NCI-H510A treated with DMSO at 0.1 percent for 48 hours (cell line): Measurements from ENCODE around the gene TCF7L1.

Source experiments
- DNase-seq: peaks from one replicate; lab custom pipeline; 2025; lab: John Stamatoyannopoulos, UW

The TCF7L1 gene

DNA sequence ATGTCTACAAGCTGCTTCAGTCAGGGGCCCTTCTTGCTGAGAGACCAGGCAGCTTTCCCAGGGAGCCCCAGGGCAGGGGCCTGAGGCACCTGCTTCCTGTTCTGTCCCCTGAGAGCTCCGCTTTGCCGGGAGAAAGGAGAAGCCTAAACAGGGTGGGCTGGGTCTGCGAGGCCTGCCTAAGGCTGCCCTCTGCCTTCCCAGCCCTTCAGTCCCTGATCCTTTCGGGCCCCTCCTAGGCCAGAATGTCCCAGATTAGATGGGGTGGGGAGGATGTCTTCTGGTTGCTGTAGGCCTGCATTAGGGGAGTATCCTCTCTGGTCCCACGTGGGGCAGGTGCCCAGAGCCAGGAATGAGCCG lies 122.2 kb downstream of the TCF7L1 start:
- no peak for DNase-seq

- no peak for DNase-seq
Observed at GRCh38 chr2:85255813-85256594, 122.8 kb downstream of the TCF7L1 start.

GRCh38 chr2:85257359-85257969 lies 124.3 kb downstream of the TCF7L1 start:
- DNase-seq: no peak

DNA sequence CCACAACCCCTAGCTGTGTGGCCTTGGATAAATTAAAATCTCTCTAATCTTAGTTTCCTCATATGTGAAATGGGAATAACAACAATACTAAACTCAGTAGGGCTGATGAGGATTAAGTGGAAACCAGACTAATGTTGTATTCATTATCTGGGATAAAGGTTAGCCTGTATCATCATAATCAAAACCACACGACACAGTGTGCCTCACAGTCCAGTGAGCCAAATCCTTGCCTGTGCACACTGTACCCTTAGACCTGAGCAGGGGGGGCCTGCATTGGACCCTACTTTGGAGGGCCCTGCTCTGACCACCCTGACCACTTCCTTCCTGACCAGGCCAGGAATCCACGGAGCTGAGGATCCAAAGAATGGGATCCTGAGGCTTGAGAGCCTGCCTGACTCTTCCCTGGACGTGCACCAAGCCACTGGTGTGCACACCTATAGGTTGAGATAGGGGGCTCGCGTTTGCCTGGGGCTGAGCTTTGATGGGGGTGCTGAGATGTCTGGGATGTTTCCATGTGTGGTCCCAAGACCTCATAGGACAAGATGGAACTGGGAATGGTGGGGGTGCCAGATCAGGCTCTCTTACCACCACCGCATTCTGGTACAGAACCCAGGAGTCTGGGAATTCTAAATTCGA lies 124.9 kb downstream of the TCF7L1 start:
- no peak for DNase-seq

- no peak for DNase-seq
Observed at GRCh38 chr2:85259101-85259590, 126.0 kb downstream of the TCF7L1 start.

- no peak for DNase-seq
Observed at GRCh38 chr2:85259879-85260278, 126.7 kb downstream of the TCF7L1 start.

DNA sequence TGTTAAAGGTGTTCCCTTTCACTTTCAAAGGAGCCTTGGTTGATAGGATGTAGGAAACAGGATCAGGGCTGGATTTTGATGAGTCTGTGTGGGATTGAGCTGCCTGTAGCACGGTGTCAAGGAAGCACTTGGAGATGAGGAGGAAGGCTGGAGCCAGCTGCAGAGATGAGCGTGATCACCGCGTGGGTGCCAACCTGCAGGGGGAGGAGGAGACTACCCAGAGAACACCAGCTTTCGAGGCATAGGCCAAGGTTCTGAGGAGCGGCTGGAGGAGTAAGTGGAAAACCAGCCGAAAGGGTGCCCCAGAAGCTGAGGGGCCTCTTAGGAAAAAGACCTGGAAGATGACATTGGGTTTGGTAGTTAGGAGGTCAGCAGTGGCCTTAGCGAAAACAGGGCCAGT lies 130.4 kb downstream of the TCF7L1 start:
- no peak for DNase-seq

DNA sequence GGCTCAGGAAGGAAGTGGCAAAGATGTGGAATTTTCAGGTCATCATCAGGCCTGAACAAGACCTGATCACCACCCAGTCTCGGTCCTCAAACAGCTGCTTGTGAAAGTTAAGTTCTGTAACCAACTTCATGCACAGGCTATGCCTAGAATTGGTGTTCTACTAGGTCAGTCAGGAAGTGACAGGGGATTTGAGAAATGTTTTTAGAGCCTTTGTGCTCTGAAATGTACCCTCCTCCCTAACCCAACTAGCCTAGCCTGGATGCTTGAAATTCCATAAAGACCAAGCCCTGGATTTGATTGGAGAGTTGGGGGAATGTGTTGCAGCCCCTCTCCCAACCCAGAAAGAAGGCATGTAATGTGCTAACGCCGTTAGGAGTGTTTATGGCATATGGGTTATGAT lies 131.3 kb downstream of the TCF7L1 start:
- DNase-seq: no peak

GRCh38 chr2:85265304-85265703 lies 132.1 kb downstream of the TCF7L1 start:
- no peak for DNase-seq

DNA sequence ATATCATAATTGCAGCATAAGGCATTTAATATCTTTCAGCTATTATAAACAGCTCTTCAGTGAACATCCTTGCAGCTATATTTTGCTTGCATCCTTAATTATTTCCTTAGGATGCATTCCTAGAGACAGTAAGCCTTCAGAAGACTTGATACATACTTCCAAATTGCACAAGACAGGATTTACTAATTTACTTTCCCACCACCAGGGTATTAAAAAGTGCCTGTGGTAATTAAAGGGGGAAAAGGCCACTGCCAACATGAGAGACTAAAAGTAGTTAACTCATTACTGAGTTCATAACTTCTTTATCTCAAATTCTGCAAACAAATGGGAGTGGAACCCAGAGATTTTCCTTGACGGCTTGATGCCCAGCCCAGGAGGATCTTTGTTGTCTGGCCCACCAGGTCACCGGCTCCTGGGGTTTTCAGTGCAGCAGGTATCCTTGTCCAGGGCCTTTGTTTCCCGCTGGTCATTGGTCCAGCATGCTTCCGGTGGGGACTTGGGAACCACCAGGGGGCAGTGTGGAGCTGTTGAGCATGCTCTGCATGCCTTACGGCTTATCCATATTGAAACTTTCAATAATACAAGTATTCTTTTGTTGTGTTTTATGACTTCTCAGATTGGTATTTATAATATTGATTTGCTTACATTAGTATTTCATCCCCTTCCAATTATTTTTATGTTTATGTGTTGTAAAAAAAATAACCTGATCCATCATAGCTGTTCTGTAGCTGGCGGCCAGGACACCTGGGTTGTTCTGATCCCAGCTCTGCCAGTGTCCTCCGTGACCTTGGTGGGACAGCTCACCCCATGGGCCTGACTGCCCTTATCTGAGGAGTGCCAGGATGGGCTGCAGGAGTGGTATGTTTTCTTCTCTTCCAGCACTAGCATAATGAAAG lies 133.2 kb downstream of the TCF7L1 start:
- DNase-seq: no peak

DNA sequence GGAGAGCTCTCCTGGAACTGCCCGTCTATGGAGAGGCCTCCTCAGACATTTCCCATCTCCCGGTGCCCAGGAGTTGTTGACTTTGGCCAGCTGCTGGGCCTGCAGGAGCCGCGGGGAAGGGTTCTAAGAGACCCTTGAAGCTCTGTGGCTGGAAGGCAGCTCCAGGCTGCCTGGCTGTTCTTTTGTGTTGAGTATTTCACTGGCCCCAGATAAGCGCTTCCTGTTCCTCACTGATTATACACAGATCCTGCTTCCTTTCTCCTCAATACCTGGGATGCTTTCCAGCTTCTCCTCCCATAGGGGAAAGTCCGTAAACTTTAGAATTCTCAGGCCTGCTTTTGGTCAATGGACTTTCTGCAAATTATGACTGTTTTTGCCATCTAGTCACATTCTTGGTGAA lies 136.8 kb downstream of the TCF7L1 start:
- DNase-seq: peak; percentile 50

DNA sequence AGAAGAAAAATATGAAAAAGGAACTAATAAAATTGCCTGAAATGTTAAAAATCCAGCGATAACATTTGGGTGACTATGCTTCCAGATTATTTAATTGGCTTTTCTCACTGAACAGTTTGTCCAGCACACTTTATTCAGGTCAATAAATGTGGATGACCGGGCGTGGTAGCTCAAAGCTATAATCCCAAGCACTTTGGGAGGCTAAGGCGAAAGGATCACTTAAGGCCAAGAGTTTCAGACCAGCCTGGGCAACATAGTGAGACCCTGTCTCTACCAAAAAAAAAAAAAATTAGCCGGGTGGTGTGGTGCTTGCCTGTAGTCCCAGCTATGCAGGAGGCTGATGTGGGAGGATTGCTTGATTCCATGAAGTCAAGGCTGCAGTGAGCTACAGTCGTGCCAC lies 139.2 kb downstream of the TCF7L1 start:
- DNase-seq: no peak

GRCh38 chr2:85273738-85274731 lies 140.8 kb downstream of the TCF7L1 start:
- peak; percentile 65 for DNase-seq

DNA sequence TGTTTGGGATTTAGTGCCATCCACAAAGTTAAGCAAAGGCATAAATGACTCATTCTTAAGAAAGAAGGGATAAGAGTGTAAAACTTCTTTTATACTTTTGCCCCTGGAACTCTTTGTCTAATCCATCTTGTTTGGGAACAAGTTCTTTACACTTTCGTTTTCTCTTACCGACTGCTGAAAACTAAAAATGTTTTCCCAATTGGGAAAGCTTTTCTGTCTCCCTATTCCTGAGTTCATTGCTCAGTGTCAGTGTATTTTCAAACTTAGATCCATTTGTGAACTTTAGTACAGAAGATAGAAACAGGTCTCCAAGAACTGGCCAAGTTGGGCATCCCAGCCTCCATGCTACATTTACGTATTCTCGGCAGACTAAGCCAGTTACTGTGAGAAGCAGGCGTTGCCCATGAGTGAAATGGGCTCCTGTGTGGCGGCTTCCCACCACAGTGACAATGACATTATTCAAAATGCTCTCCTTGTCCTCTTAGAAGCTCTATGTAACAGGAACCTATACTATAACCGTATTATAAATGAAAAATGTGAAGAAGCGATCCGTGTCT lies 142.9 kb downstream of the TCF7L1 start:
- DNase-seq: no peak

DNA sequence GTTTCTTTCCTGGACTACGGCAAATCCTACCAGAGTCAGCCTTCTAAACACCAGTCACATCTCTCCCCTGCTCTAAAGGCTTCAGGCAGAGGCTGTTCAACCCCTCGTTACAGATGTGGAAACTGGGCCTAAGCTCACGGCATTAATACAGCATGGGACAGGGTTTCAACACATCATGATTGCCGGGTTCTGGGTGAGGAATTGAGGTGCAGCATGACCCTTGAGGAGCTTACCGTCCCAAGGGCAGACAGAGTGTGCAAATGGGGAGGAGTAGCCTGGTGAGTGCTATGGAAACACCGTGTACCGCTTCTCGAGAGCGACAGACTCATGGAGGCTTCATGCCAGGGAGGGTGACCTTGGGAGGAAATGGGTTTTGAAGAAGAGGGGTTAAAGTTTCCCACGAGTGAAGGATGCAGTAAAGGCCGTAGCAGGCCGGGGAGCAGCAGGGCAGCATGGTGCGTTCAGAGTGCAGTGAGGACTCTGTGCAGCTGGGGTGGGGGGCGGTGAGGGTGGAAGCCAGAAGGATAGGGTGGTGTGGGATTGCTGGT lies 143.5 kb downstream of the TCF7L1 start:
- no peak for DNase-seq

DNA sequence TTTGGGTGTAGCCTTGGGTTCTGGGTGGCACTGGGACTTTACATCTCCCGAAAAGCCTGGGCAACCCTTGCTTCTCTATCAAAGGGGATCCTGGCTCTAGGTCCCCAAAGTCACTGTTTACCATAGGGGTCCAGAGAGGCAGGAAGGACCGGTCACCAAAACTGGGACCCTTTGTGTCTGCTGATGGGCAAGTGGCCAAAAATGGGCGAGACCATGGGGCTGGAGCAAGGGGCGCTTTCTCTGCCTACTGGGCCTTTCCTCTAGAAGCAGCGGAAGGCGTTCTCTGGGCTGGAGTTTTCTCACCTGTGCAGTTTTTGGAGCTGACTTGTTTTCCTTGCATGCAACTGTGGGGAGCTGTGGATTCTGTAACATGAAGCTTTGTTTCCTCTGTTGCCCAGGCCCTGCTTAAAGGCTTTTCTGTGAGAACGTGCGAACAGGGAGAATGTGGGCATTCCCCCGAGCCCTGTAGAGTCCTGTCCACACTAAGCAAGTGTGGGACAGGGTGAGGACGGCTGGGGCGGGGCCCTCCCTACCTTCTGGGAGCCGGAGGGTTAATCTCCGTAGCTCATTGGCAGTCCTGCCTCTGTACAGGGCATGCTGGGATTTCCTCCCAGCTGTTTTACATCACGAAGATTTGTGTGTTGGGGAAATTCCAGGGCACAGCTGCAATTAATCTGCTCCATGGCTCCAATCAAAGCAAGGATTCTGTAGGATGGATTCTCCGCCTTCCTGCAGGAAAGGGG lies 144.4 kb downstream of the TCF7L1 start:
- no peak for DNase-seq

- DNase-seq: no peak
Observed at GRCh38 chr2:85278361-85278760, 145.2 kb downstream of the TCF7L1 start.

GRCh38 chr2:85281553-85281952 lies 148.4 kb downstream of the TCF7L1 start:
- no peak for DNase-seq

DNA sequence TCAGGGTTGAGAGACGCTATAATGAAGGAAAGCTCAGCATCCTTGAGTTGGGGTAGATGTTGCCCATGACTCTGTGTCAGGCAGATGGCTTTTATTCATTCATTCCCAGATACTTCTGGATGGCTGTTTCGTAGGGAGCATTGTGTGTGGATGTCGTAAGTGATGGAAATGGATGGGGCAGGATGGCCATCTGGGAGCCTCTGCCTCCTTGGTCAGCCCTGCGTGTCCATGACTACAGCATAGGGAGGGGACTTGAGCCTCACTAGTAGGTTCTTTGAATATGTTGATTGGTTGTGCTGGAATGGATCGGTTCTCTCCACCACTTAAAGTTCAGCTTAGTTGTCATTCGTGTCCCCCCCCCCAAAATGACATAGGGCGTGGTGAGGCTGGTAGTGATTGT lies 149.7 kb downstream of the TCF7L1 start:
- DNase-seq: no peak

DNA sequence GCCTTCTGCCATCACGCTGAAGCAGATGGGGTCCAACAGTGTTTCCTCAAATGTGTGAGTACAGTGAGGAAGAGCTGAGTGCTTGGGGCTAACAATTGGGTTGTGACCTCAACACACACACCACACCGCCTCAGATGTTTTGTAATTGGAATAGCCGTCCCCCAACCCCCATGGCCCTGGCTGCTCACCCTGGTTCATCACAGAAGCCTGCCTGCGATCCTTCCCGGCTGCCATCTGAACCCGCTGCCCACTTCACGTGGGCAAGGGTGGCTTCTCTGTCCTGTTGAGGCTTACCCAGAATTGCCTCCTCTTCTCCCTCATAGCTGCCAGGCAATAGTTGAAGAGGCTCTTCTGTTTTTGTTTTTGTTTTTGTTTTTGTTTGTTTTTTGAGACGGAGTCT lies 150.4 kb downstream of the TCF7L1 start:
- no peak for DNase-seq
